ENCODE measurements around the gene CHI3L2.

- TF ChIP-seq, protein P1, sequence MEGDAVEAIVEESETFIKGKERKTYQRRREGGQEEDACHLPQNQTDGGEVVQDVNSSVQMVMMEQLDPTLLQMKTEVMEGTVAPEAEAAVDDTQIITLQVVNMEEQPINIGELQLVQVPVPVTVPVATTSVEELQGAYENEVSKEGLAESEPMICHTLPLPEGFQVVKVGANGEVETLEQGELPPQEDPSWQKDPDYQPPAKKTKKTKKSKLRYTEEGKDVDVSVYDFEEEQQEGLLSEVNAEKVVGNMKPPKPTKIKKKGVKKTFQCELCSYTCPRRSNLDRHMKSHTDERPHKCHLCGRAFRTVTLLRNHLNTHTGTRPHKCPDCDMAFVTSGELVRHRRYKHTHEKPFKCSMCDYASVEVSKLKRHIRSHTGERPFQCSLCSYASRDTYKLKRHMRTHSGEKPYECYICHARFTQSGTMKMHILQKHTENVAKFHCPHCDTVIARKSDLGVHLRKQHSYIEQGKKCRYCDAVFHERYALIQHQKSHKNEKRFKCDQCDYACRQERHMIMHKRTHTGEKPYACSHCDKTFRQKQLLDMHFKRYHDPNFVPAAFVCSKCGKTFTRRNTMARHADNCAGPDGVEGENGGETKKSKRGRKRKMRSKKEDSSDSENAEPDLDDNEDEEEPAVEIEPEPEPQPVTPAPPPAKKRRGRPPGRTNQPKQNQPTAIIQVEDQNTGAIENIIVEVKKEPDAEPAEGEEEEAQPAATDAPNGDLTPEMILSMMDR (IDR thresholded peaks at IDR 0.05), result no peak
- TF ChIP-seq POLR2A (IDR thresholded peaks at IDR 0.05) (no peak), POLR2AphosphoS5 (IDR thresholded peaks at IDR 0.05) (no peak), EP300 (IDR thresholded peaks at IDR 0.05) (peak in 1 of 4 donors; percentile 61)
Observed at GRCh38 chr1:111227434-111227833, at the start of gene CHI3L2.

Data from upper lobe of left lung (tissue), 4 donors.